GM18868 (cell line): Measurements from ENCODE around the gene ISM1.

Experiments used
- ATAC-seq: cut with Tn5 transposase; IDR thresholded peaks from one replicate; pipeline ENCODE4 v1.9.1; 2021; ENCODE audit warnings: mild to moderate bottlenecking, moderate library complexity; ENCODE audit not compliant: unreplicated experiment

ISM1 gene

GRCh38 chr20:13251904-13252297 lies 30.8 kb downstream of the ISM1 start:
- no peak for ATAC-seq

DNA sequence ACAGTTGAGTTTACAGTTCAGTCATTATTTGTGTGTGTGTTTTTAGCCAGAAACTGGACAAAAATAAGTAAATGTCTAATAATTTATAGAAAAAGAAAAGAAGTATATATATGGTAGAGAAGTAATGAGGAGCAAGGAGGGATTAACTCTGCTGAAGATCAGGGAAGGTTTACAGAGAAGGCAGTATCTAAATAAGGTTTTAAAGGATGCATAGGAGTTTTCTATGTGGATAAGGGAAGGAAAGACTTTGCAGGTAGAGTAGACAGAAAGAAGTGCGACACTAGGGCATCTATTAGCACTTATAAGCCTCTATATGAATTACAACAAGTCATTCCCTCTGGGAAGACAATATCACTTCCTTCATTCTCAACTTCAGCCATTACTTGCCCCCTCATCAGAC lies 34.3 kb downstream of the ISM1 start:
- ATAC-seq: no peak

DNA sequence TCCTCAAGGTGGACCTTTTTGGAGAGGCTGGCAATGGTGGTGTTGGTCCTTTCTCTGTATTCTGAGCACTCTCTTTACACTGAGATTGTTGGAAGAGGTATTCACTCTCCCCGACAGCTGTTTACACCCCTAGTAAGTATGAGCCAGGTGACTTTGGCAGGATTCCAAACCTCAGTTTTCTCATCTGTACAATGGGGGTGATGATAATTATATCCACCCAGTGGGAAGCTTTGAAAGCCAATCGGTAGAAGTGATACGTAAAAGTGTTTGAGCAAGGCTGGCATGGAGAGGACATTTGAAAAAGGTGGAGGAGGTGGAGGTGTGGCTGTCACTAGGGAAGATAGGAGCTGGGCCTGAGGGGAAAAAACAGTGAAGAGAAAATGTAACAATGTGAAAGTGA lies 35.5 kb downstream of the ISM1 start:
- no peak for ATAC-seq

DNA sequence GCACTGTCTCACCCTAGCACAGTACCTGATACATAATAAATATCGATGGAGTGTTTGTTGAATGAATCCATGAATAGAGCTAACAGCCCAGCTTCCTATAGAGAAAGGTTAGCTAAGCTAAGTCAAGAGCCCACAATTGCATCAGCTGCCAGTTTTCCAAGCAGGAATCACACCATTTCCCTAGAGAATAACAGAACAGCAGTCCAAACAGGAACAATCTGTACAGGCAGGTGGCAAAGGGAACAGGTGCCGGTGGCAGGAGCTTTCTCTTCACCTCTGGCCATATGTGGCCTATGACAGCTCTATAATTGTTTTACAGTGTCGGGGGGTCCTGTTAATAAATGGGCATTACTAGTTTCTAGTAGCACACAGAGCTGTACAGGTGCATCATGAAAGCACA lies 38.8 kb downstream of the ISM1 start:
- ATAC-seq: no peak

GRCh38 chr20:13260650-13261279 lies 39.7 kb downstream of the ISM1 start:
- ATAC-seq: no peak

- ATAC-seq: peak; percentile 87
Observed at GRCh38 chr20:13261460-13262301, 40.6 kb downstream of the ISM1 start.

DNA sequence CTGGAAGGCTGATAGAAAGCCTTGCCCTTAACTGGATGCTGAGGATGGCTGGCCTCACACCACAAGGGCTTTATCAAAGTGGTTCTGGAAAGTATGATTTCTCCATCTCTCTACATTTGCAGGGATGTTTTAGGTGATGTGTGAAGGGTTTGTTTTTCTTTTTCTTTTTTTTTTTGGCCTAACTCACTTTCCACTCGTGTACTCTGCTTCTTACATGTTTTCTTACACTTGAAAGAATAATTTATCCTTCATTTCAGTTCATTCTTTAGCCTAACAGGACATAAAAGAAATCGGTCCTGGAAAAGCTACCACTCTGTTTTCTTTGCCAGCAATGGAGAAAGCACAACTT lies 41.2 kb downstream of the ISM1 start:
- no peak for ATAC-seq

GRCh38 chr20:13262671-13263360 lies 41.7 kb downstream of the ISM1 start:
- ATAC-seq: no peak

- ATAC-seq: no peak
Observed at GRCh38 chr20:13263451-13263850, 42.4 kb downstream of the ISM1 start.

GRCh38 chr20:13264907-13265306 lies 43.8 kb downstream of the ISM1 start:
- no peak for ATAC-seq

- ATAC-seq: no peak
Observed at GRCh38 chr20:13265941-13266340, 44.9 kb downstream of the ISM1 start.

DNA sequence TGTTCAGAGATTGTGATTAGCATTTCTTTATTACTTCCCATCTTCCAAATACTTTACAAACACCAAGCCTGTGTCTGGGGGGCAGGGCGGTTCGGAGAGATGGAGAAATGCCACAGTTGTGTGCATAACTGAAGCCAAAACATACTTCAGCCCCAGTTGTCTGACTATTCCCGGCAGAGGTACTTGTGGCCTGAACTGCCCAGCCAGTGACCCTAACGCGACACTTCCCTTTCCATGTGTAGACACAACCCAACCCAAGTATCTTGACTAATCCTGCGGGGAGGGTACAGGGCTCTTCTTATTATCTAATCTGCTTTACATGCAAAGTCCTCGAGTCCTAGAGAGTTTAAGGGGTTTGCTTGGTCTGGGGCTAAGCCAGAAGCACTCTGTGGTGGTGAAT lies 46.2 kb downstream of the ISM1 start:
- ATAC-seq: no peak

DNA sequence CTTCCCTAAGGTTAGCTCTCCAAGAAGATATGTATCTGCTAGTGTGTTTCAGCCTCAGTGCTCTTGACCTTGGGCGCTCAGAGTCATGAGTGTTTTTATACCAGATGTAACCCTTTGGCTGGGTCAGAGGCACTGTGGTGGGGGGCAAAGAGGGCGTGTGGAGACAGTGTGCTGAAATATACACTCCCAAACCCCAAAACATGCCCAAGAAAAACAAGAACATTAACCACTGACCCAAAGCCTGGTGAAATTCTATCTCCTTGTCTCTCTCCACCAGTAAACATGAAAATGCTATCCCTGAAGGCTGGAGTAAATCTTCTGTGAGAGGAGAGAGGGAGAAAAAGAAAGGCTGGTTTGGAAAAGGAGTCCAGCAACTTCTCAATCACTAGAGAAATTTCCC lies 47.9 kb downstream of the ISM1 start:
- no peak for ATAC-seq

DNA sequence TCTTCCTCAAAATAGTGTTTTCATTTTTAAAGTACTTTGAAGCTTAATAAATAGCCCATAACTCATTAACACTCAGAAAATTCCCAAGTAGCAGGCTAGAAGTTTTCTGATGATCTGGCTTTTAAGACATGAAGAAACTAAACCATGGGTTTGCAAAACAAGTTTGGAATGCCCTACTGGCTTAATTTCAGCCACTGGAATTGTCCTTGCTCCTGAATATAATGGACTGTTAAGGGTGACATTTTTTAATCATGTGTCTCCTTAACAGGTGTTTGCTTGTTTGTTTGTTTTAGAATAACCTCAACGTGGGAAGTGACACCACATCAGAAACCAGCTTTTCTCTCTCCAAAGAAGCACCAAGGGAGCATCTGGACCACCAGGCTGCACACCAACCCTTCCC lies 49.1 kb downstream of the ISM1 start:
- ATAC-seq: no peak

DNA sequence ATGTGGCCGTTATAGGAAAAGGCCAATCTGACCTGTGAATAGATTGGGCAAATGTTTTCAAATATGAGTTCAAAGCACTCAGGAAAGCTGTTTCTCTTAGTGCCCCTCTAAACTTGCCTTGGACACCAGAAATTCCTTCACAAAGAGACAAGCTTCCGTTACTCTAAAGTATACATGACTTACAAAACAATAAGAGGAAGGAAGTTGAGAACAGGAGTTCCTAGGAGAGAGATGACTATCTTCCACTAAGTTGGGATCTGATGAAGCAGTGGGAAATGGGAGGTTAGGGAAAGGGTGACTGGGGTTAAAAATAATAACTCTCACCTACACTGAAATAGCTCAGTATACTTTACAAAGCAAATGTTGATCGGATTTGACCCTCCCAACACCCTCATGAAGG lies 50.0 kb downstream of the ISM1 start:
- no peak for ATAC-seq

- ATAC-seq: no peak
Observed at GRCh38 chr20:13271977-13272975, 51.2 kb downstream of the ISM1 start.

DNA sequence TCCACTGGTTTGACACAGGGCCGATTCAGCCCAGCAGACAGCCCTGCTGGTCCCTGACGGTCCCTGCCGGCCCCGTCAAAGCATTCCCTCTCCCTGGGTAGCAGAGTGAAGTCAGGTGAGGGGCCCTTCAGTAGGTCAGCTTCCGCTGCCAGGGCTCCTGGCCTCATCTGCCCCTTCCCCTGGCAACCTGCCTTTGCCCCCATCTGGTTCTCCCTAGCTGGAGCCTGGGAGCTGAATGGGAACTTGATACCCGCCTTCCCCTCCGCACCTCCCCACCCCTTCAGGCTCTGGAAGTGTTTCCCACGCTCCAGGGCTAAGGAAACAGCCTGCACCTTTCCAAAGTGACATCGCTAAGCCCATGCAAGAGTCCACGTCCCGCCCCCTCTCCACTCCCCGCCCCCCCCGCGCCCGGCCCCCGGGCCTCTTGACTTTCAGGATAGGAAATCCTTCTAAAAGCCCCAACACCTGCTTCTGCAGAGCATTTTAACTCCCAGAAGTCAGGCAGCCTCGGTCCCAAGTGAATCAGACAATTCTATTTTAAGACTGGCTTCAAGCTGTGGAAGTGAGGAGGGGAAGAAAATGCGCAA lies 53.3 kb downstream of the ISM1 start:
- no peak for ATAC-seq

DNA sequence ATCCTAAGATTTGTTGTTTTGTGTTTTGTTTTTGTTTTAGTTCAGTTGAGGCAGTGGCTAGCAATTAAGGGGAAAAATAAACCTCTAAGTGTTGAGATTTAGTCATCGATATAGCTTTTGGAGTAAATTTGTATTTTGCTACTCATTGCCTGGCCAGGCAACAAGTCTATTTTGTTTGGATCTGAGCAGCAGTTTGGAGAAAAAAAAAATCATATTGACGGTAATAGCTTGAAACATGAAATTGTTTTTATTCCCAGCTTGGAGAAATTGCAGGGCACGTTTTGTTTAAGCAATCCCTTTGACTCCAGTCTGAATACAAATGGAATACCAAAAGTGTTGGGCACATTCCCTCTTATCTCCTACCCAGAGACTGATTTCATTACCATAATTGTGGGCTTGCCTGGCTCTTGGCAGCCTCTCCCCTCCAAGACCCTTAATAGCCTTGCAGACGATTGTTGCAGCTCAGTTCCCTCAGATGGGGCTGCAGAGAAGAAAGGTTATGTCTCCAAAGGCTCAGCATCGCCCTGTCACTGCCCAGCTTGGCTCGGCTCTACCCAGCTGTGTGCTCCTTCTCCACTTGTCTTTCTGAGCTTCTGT lies 56.0 kb downstream of the ISM1 start:
- no peak for ATAC-seq

DNA sequence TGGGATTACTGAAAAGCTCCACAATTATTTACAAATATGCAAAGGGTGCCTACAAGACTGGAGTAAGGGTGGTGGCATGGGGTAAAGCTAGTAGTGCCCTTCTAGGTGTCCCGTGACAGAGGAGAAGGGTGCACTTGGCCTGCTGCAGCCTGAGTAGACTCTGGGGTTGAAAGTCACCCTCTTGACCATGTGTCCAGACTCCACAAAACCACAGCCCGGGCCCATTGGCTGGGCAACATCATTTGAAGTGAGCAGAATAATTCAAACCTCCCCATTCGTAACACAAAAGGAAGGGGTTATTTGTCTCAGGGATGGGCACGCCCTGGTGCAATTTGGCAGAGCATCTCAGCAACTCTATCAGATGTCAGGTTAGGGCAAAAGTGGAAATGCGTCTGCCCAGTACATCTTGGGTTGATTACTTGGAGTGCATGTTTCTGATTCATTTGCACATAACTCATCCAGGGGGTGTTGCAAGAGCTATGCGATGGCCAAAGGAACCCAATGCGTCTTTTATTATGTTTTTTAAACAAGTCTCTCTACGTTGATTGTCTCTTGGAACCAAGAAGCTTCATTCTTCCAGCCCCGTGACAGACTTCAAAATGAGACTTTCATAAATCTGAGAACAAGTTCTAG lies 56.7 kb downstream of the ISM1 start:
- ATAC-seq: no peak
